Measurements from ENCODE around the gene DCUN1D3.

DCUN1D3 gene

DNA sequence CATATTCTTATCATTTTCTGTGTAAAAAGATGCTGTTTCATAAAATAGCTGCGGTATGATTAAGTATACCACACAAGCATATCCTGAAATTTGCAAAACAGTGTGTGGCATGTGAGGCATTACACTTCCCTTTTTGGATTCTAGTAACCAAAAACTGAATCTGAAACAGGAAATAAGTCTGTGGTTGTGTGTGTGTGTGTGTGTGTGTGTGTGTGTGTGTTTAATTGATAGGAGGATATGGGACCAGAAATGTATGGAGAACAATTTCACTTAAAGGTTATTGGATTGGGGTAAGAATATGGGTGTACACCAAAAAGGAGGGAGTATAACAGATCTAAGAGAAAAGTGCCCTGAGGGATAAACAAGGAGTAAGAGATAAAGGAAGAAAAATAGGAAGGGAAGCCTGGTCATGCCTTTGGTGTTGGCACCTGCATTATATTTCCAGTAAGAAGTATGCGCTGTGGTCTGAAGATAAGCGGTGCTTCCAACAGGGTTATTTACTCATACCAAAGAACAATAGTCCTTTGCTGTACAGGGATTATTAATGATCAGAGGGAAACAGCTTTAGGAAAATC, 4.4 kb upstream of the DCUN1D3 start:
- H3K4me1 Mint-ChIP-seq: peaks cover 31 to 42% of the 10 kb centered on the region in 2 donors
- H3K9me3 Mint-ChIP-seq: no peaks in the 10 kb centered on the region
- H3K4me3 Mint-ChIP-seq: peak overlapping the region; percentile 2 to 60
- H3K36me3 Mint-ChIP-seq: peaks cover 3 to 31% of the 10 kb centered on the region in 2 donors
- peak overlapping the region; percentile 15 for H3K27ac Mint-ChIP-seq
- peak; percentile 25 for DNase-seq
- ATAC-seq (replicated peaks): peak; percentile 14 to 25
- H3K27me3 Mint-ChIP-seq: no peaks in the 10 kb centered on the region

DNA sequence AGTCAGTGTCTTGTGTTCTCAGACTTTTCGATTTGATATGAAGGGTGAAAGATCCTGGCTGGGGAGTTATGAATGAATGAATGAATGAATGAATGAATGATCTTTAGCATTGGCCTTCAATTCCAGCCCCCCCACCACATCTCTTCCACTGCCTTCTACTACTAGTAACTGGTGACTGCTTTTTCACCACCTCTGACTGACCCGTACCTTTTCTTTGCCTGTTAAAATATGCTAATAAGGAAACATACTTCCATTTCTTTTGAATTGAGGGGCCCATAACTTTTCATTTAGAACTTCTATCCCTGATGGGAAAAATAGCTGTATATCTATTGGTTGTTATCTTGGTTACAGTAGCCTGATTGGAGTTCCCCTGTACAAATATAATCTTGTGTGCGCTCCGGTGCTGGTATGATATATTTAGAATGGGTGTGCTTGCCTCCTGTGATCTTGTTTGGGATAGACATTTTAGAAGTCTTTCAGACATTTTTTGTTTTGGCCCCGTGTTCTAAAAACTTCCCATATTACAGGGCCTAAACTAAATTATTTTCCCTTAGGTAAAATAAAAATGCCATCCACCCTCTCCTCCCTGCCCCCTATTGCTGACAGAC, 3.8 kb upstream of the DCUN1D3 start:
- H3K4me1 Mint-ChIP-seq: peaks cover 35 to 48% of the 10 kb centered on the region in 2 donors
- H3K4me3 Mint-ChIP-seq: peak overlapping the region; percentile 36 to 60
- no peak for DNase-seq
- no peaks in the 10 kb centered on the region for H3K27me3 Mint-ChIP-seq
- no peaks in the 10 kb centered on the region for H3K9me3 Mint-ChIP-seq
- H3K27ac Mint-ChIP-seq: peak overlapping the region; percentile 60
- ATAC-seq (replicated peaks): no peak
- peaks cover 3 to 31% of the 10 kb centered on the region in 2 donors for H3K36me3 Mint-ChIP-seq

DNA sequence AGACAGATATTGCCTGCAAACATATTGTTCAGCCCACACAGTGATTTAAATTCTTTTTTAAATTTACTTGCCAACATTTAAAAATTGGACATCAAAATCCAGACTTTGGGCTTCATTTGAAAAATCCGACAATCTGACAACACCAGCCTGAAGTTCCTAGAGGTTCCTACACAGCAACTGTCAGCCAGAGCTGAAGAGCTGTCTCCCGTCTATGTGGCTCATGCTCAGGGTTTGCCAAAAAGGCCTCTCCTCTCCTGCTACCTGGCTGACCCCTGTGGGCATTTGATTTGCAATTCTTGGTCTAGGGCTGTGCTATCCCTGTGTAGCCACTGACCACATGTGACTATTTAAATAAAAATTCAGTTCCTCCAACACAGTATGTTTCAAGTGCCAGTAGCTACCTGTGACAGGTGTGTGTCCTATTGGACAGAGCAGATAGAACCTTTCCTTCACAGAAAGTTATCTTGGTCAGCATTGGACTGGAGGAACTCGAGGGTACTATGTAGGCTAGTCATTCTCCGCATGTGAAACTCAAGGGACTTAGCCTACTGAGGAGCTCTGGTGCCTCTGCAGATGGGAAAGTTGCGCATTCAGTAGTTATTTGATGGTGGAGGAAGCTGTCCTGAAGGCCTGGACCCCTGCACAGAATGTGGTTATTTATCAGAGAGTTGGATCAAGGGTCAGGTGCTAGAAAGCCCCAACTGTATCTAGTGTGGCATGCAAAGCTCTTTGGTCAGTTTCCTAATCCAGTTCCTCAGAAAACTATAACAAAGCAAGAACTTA, 3.1 kb upstream of the DCUN1D3 start:
- peaks cover 3 to 31% of the 10 kb centered on the region in 2 donors for H3K36me3 Mint-ChIP-seq
- no peak overlapping the region for H3K4me3 Mint-ChIP-seq
- H3K27me3 Mint-ChIP-seq: no peaks in the 10 kb centered on the region
- peaks cover 39 to 53% of the 10 kb centered on the region in 2 donors for H3K4me1 Mint-ChIP-seq
- H3K9me3 Mint-ChIP-seq: no peaks in the 10 kb centered on the region
- peak overlapping the region; percentile 60 for H3K27ac Mint-ChIP-seq
- ATAC-seq (replicated peaks) (no peak), DNase-seq (no peak)

DNA sequence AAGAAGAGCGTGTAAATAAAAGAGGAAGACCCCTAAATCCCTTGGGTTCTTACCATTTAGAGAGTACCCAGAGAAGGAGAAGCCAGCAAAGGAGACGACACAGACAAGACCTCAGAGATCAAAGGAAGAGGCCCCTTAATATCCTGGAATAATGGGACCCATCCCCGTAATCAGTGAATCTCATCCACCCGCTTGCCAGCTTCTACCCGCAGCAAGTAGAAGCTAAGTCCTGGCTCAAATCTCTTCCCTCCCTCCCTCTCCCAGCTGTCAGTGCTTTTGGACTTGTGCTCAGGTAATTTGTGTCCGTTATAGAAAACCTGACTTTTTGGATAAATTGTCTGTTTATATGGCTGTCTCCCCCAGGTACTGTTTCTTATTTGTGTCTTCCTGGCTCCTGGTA, 2.3 kb upstream of the DCUN1D3 start:
- Mint-ChIP-seq H3K27me3 (no peaks in the 10 kb centered on the region), H3K4me1 (peaks cover 45 to 61% of the 10 kb centered on the region in 2 donors), H3K4me3 (peak overlapping the region; percentile 85 to 89), H3K36me3 (peaks cover 6 to 31% of the 10 kb centered on the region in 2 donors), H3K9me3 (no peaks in the 10 kb centered on the region), H3K27ac (peak overlapping the region; percentile 96)
- DNase-seq: no peak
- no peak for ATAC-seq (replicated peaks)

DNA sequence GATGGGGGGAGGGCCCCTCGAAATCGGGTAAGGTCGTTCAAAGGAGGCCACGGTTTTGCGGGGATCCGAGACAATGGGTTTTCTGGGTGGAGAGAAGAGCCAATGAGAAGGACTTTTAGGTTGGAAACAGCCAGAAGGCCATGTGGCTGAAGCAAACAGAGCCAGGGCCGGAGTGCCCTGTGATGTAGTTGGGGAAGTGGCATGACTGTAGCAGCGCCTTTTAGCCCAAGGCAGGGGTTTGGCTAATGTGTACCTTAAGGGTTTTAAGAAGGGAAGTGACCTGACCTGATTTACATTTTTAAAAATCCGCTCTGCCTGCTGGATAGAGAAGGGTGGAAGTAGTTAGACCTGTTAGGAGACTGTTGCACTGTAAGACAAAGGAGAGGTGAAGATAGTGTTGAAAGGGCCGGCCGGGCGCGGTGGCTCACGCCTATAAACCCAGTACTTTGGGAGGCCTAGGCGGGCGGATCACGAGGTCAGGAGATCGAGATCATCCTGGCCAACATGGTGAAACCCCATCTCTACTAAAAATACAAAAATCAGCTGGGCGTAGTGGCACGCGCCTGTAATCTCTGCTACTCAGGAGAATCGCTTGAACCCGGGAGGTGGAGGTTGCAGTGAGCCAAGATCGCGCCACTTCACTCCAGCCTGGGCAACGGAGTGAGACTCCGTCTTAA, 1.4 kb upstream of the DCUN1D3 start:
- Mint-ChIP-seq H3K27me3 (no peaks in the 10 kb centered on the region), H3K4me1 (peaks cover 45 to 65% of the 10 kb centered on the region in 2 donors), H3K4me3 (peak overlapping the region; percentile 85 to 89), H3K9me3 (no peaks in the 10 kb centered on the region), H3K36me3 (peaks cover 6 to 31% of the 10 kb centered on the region in 2 donors), H3K27ac (peak overlapping the region; percentile 96)
- ATAC-seq (replicated peaks) (peak; percentile 45 to 48), DNase-seq (peak; percentile 52)

DNA sequence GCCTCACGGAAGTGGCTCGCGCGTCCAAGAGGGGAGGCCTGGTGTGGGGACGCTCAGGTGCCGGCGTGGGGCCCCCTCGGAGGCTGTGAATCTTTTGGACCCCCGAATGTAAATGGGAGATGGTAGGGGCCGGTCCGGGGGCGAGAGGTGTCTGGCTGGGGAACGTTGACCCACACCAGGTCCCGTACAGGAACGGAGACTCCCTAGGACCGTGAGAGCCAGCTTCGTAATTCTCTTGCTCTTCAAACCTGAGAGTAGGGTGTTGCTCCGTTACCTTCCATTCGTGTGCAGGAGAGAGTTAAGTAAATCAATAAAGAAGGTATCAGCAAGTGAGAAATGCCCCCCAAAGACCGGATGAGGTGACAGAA, 894 bp upstream of the DCUN1D3 start:
- DNase-seq (no peak), ATAC-seq (replicated peaks) (peak; percentile 8 to 10)
- Mint-ChIP-seq H3K4me1 (peaks cover 44 to 63% of the 10 kb centered on the region in 2 donors), H3K27me3 (no peaks in the 10 kb centered on the region), H3K4me3 (peak overlapping the region; percentile 85 to 89), H3K9me3 (no peaks in the 10 kb centered on the region), H3K27ac (peak overlapping the region; percentile 96), H3K36me3 (peaks cover 6 to 30% of the 10 kb centered on the region in 2 donors)

DNA sequence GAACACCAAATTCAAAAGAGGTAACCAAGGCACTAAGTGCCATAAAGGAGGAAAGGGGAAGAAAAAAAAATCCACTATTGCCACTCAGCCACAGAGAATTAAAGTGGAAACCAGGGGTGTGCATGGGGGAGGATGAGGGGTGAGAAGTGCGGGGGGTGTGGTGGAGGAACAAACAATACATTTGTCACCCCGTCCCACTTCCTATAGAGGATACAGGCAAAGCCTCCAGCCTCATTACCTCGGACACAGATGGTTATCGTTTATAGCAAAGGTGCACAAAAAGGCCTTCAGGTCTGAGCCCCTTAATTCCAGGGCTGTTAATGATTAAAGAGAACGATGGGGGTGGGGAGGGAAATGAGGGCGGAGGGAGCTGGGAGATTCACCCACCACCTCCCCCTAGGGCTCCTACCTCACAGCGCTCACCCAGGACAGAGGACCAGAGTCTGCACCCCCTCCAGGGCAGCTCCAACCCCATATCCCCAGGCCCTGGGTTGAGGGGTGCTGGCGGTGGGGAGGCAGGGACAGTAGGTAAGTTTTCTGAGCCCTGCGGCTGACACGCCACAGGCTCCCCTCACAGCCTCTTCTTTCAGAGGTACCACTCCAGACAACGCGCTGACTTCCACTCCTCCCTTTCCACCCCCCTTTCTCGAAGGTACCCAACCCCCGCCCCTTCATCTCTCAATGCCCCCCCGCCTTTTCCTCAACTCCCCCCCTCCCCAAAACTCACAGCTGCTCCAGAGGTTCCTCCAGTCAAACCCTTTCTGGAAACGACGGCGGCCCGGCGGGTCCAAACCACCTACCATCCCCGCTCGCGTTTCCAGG, 470 bp downstream of the DCUN1D3 start:
- peaks cover 11 to 32% of the 10 kb centered on the region in 2 donors for H3K36me3 Mint-ChIP-seq
- H3K4me1 Mint-ChIP-seq: peaks cover 41 to 57% of the 10 kb centered on the region in 2 donors
- peak overlapping the region; percentile 96 for H3K27ac Mint-ChIP-seq
- H3K9me3 Mint-ChIP-seq: no peaks in the 10 kb centered on the region
- peak overlapping the region; percentile 85 to 89 for H3K4me3 Mint-ChIP-seq
- no peak for DNase-seq
- no peak for ATAC-seq (replicated peaks)
- no peaks in the 10 kb centered on the region for H3K27me3 Mint-ChIP-seq

DNA sequence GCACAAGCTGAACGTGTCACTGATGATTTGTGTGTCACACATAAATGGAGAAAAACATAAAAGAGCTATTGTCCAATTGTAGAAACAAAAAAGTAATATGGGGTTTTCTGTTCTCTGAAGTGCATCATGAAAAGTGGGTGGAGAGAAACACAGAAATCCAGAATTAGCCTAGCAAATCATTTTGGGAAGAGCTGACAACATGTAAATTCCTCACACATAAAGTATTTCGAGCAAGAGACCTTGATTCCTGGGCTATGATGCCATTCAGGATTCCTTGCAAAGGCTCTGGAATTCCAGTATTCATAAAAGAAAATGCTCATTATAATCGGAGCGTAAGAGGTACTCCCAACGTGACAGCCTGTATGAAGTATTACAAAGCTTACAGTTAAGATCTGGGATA, 1.1 kb downstream of the DCUN1D3 start:
- DNase-seq (no peak), ATAC-seq (replicated peaks) (no peak)
- Mint-ChIP-seq H3K9me3 (no peaks in the 10 kb centered on the region), H3K4me1 (peaks cover 36 to 51% of the 10 kb centered on the region in 2 donors), H3K27me3 (no peaks in the 10 kb centered on the region), H3K27ac (peak overlapping the region; percentile 96), H3K4me3 (peak overlapping the region; percentile 85 to 89), H3K36me3 (peaks cover 12 to 28% of the 10 kb centered on the region in 2 donors)

DNA sequence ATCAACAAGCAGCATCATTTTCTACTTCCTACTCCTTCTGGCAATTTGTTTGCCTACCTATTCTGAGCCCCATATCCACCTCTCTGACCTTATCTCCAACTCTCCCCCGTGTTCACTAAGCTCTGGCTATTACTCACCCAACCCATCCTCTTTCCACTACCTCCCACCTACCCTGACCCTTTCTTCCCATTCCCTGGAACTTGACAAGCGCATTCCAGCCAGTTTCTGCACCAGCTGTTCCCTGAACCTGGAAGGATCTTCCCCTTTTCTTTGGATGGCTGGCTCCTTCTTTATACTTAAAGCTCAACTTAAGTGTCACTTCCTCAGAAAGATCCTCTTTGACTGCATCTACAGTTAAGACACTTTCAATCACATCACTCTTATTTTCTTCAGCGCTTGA, 2.2 kb downstream of the DCUN1D3 start:
- DNase-seq (no peak), ATAC-seq (replicated peaks) (no peak)
- no peaks in the 10 kb centered on the region for H3K9me3 Mint-ChIP-seq
- no peak overlapping the region for H3K27ac Mint-ChIP-seq
- no peaks in the 10 kb centered on the region for H3K27me3 Mint-ChIP-seq
- H3K4me1 Mint-ChIP-seq: peaks cover 27 to 40% of the 10 kb centered on the region in 2 donors
- H3K36me3 Mint-ChIP-seq: peaks cover 12 to 27% of the 10 kb centered on the region in 2 donors
- H3K4me3 Mint-ChIP-seq: no peak overlapping the region

DNA sequence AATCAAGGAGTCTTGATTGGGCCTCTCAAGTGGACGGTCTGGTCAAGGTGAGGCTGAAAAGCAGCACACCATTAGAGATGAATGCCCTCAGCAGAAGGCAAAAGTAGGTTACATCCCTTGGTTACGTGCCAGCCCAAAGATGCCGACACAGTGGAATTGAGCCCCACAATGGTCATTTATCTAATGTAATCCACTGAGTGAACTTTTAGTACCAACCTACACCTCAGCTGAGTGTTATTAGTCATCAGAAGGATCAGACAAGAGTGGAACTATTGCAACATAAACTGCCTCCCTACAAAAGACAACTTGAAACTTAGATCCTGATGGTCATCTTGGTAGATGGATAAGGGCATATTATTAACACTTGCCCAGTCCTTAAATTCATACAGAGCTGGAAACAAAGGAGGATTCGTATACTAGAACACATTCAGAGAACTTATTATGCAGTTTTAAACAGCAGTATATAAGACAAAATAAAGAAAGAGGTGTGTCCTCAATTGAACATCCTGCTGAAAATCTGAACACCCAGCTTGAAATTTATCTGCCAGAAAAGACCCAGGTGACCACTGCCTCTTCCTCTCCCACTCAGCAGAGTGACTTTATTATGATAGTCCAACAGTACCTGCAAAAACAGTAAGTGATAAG, 2.8 kb downstream of the DCUN1D3 start:
- no peak overlapping the region for H3K4me3 Mint-ChIP-seq
- H3K9me3 Mint-ChIP-seq: no peaks in the 10 kb centered on the region
- no peak for DNase-seq
- H3K36me3 Mint-ChIP-seq: peaks cover 12 to 32% of the 10 kb centered on the region in 2 donors
- no peak for ATAC-seq (replicated peaks)
- no peaks in the 10 kb centered on the region for H3K27me3 Mint-ChIP-seq
- H3K4me1 Mint-ChIP-seq: peaks cover 26 to 39% of the 10 kb centered on the region in 2 donors
- H3K27ac Mint-ChIP-seq: no peak overlapping the region

DNA sequence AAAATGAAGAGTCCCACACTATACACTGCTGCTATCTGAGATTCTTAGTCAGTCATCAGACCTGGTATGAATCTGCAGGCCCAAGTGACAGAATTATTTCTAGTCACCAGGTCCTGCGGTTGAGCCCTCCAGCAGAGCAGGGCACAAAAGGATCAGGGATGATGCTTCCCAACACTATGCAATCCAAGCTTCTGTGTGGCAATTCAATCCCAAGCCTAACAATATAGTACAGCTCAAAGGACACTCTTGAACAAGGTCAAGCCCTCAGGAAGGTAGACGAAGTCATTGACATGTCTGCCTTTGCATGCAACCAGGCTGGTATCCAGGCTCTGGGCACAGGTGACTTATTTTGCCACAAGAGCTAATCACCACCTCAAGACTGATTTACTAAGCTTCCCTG, 5.8 kb downstream of the DCUN1D3 start:
- Mint-ChIP-seq H3K4me3 (no peak overlapping the region), H3K4me1 (peaks cover 15 to 21% of the 10 kb centered on the region in 2 donors), H3K9me3 (no peaks in the 10 kb centered on the region), H3K27me3 (no peaks in the 10 kb centered on the region), H3K36me3 (peaks cover 18 to 30% of the 10 kb centered on the region in 2 donors), H3K27ac (no peak overlapping the region)
- DNase-seq (no peak), ATAC-seq (replicated peaks) (no peak)

DNA sequence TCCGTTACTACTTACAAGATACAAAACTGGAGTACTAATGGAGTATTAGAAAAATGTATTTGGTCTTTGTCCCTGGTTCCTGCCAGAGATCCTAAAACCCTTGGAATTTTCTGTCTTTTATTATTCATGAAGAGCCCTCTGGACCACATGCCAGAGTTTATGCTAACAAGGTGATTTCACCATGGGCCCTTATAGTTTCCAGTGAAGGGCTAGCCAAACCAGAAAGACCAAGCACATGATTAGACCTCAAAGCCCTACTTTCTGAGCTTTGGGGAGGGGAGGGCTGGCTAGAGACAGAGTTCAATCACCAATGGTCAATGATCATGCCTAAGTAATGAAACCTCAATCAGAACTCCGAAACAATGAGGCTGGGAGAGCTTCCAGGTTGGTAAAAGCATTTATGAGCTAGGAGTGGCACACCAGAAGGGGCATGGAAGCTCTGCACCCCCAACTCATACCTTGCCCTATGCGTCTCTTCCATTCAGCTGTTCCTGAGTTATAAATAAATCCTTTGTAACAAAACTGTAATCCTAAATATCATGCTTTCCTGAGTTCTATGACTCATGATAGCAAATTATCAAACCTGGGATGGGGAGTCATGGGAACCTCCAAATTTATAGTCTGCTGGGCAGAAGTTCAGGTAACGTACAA, 10.4 kb downstream of the DCUN1D3 start:
- Mint-ChIP-seq H3K9me3 (no peaks in the 10 kb centered on the region), H3K4me3 (no peak overlapping the region), H3K27me3 (no peaks in the 10 kb centered on the region), H3K4me1 (peaks cover 0 to 2% of the 10 kb centered on the region in 2 donors), H3K36me3 (peaks cover 12 to 27% of the 10 kb centered on the region in 2 donors), H3K27ac (no peak overlapping the region)
- DNase-seq (no peak), ATAC-seq (replicated peaks) (no peak)

DNA sequence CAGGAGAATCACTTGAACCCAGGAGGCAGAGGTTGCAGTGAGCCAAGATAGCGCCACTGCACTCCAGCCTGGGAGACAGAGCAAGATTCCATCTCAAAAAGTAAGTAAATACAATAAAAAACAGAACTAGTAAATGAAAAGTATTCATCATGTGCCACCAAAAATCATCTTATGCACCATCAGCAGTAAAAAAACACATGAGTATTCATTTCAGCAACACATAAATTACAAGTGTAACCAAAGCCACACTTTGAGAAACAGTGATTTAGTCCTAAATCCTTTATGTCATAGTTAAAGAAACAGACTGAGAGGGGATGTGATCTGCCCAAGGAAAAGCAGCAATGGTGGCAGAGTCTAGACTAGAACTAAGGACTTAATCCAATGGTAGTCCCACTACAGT, 13.0 kb downstream of the DCUN1D3 start:
- DNase-seq (no peak), ATAC-seq (replicated peaks) (no peak)
- Mint-ChIP-seq H3K27me3 (no peaks in the 10 kb centered on the region), H3K4me1 (peaks cover 6 to 7% of the 10 kb centered on the region in 2 donors), H3K4me3 (no peak overlapping the region), H3K27ac (no peak overlapping the region), H3K9me3 (no peaks in the 10 kb centered on the region), H3K36me3 (peaks cover 11 to 24% of the 10 kb centered on the region in 2 donors)
